ENCODE data around the gene IGFALS. TPM values are rescaled to one million over a fixed set of nuclear protein-coding genes. Genes with fewer than 3 reads are reported as not detected.
A peak's percentile ranks its signal among the peaks of the same experiment; 100 is the strongest.
"Not testable (repeated sequence)": the region's sequence is repeated elsewhere in the genome, so short reads cannot be mapped to it uniquely, and the experiment has no call there.

The IGFALS gene
- polyA plus RNA-seq, 5 donors: 1.1 to 4.2 (median 2.4) TPM

GRCh38 chr16:1818873-1819525 lies 25.5 kb upstream of the IGFALS start:
- DNase-seq: no peak

- DNase-seq: no peak
Observed at GRCh38 chr16:1818204-1818872, 24.8 kb upstream of the IGFALS start.

- no peak for DNase-seq
Observed at GRCh38 chr16:1817716-1818115, 24.2 kb upstream of the IGFALS start.

DNA sequence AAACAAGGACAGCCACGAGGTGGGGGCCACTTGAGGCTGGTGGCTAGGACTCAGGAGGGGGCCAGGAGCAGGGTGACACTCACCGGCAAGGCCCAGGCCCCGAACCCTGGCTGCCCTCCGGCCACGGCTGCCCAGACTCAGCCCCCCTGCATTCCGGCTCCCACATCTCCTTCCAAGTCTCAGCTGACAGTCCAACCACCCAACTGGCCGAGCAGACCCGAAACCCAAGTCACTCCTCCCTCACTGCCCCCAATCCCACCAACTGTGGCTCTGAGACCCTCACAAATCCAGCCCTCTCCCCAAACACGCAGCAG lies 23.7 kb upstream of the IGFALS start:
- DNase-seq: no peak

DNA sequence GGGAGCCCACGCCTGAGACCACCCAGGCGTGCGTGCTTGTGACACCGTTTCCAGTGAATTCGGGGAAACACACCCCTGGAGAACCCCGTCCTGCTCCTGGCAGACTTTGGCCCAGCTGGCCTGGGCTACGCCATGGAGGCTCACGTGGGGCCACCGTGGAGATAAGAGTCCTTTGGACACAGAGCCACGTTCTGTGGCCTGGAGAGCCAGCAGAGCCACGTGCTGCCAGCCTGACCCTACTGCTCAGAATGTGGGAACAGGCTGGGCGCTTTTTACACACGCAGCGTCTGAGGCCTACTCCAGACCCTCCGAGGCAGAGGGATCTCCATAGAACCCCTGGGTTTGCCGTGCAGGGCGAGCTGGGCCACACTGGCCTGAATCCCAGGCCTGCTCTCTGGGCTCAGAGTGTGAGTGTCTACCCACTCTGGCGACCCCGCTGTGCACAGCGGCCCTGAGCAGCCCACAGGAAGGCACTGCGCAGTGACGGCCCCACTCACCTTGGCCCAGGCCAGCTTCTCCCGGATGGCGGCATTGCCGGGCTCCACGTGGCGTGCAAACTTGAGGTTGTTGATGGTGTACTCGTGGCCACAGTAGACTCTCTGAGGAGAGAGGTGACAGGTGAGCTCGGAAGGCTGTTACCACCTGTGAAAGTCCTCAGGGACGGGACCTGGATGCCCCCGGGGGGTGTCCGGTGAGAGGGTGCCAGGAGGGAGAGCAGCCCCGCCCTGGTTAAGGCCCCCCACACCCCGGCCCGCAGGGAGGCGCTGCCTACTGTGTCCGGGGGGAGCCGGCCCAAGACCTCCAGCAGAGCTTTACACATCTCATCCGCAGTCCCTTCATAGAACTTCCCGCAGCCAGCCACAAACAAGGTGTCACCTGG lies 23.1 kb upstream of the IGFALS start:
- no peak for DNase-seq

- DNase-seq: no peak
Observed at GRCh38 chr16:1815461-1815860, 22.0 kb upstream of the IGFALS start.

DNA sequence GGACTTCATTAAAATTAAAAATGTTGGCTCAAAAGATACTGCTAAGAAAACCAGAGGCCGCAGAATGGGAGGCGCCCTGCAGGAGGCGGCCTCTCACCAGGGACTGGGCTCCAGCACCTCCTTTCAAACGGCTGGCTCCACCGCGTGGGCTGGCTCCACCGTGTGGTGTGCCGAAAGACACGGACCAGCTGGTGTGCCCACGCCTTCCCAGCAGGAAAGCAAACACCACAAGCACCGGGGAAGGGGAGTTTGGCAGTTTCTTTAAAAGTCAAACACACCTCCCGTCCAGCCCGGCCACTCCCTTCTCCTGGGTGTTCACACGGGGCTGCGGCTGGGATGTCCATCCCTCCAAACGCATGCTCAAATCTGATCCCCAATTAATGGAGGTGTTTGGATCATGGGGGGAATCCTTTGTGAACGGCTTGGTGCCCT lies 19.2 kb upstream of the IGFALS start:
- peak; percentile 76 to 81 for DNase-seq

DNA sequence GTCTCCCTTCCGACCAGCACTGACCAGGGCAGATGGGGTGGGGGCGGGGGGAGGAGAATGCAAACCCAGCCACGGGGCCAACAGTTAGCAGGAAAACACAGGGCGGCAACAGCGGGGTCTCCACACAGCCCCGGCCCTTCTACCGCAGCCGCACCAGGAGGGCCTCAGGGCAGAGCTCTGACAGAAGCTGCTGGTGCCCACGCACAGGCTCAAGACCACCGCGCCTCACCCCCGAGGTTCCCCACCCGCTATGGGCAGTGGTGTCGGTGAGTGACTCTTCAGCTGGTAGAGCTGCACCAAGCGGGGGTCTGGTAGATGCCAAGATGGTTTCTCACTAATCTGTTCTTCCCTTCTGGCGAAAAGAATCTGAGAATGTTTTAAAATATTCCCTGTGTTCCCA lies 17.0 kb upstream of the IGFALS start:
- DNase-seq: no peak

- DNase-seq: no peak
Observed at GRCh38 chr16:1810106-1810505, 16.6 kb upstream of the IGFALS start.

- DNase-seq: no peak
Observed at GRCh38 chr16:1809281-1809801, 15.8 kb upstream of the IGFALS start.

DNA sequence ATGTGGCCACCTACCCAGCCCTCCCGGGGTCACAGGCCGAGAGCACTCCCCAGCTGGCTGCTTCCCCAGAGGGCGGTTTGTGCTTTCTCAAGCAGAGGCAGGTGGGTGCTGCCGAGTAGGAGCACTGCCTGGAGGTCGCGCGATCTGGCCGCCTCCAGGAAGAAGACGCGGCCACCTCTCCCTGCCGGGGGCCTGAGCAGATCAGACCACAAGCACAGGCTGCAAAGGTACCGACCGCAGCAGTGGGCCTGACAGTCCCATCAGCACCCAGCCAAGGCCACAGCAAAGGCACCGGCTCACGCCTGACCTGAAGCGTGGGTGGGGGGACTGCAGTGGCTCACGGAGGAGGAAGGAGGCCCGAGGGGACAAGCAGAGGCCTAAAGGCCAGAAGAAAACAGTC lies 15.2 kb upstream of the IGFALS start:
- DNase-seq: no peak

GRCh38 chr16:1807626-1808025 lies 14.1 kb upstream of the IGFALS start:
- no peak for DNase-seq

DNA sequence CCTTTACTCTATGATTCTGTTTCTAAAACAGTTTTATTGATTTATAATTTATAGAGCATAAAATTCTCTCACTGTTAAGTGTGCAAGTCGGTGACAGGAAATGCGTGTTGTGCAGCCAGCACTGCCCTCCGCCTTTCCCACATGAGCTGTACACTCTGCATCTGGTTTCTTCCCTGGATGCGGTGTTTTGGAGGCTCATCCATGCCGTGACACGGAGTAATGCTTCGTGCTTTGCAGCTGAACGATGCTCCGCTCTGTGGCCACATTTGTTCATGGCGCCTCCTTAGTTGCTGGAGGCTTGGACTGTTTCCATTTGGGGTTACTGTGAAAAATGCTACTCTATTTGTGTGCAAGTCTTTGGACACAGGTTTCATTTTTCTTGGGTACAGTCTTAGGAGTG lies 7.2 kb upstream of the IGFALS start:
- DNase-seq: no peak

DNA sequence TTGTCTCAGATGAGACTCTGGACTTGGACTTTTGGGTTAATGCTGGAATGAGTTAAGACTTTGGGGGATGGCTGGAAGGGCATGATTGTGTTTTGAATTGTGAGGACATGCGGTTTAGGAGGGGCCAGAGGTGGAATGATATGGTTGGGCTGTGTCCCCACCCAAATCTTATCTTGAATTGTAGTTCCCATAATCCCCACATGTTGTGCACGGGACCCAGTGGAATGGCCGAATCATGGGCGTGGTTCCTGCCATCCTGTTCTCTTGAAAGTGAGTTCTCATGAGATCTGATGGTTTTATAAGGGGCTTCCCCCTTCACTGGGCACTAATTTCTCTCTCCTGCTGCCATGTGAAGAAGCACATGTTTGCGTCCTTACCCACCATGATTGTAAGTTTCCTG lies 5.8 kb upstream of the IGFALS start:
- not testable (repeated sequence) for DNase-seq

GRCh38 chr16:1794908-1795666 lies 1.6 kb upstream of the IGFALS start:
- no peak for DNase-seq

- no peak for DNase-seq
Observed at GRCh38 chr16:1794221-1794871, 841 bp upstream of the IGFALS start.

- no peak for DNase-seq
Observed at GRCh38 chr16:1792836-1793577, 498 bp downstream of the IGFALS start.

DNA sequence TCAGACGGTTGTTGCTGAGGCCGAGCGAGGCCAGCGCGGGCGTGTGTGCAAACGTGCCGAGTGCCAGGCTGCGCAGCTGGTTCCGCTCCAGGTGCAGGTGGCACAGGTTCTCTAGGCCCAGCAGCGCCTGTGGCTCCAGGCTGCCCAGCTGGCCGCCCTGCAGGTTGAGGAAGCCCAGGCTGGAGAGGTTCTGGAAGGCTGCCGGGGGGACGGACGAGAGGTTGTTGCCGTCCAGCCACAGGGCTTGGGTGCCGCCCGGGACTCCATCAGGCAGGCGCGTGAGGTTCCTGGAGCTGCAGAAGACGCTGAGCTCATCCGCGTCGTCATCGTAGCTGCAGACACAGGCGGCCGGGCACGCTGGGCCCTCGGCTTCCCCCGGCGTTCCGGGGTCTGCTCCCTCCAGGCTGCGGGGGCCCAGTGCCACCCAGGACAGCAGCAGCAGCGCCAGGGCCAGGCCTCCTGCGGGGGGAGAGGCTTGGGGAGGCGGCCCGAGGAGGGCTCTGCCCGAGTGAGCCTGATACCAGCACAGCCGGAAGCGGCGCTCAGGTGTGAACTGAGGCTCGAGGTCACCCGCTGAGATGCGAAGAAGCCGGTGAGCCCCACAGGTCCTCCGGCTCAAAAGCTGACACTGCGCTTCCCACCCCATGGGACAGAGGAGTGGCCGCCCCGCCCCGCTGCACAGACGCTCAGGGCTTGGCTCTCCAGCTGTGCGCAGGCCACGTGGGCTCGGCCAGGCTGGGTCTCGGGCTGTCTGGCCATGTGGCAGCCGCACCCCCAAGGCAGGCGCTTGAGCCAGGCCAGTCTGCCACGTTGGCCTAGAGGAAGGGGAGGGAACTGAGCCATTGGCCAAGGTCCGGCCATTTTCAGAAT lies 1.3 kb downstream of the IGFALS start:
- DNase-seq: no peak

GRCh38 chr16:1791256-1791942 lies 2.1 kb downstream of the IGFALS start:
- no peak for DNase-seq

All from right lung (tissue), 5 donors.